DOHH2 (cell line): ENCODE results near the gene GGCT.

ENCODE experiments used
- H3F3A ChIP-seq: fragments of 200-600 bp; sonication (generic), shearing (Covaris generic); 2 replicates; pipeline ENCODE4 v1.6.0; 2016; ENCODE audit warnings: antibody characterized with exemption, mild to moderate bottlenecking; ENCODE audit not compliant: control insufficient read depth, insufficient read depth
- H3K27ac ChIP-seq: fragments of 200-600 bp; sonication (generic); 2 replicates; pipeline ENCODE4 v1.5.1; 2014; ENCODE audit warnings: low read depth, mild to moderate bottlenecking, low read length, moderate library complexity
- H3K27me3 ChIP-seq: fragments of 200-600 bp; sonication (generic); 2 replicates; pipeline ENCODE4 v1.6.1; 2014; ENCODE audit warnings: mild to moderate bottlenecking, low read length, mixed read lengths; ENCODE audit not compliant: control insufficient read depth
- H3K36me3 ChIP-seq: fragments of 200-600 bp; sonication (generic); 2 replicates; pipeline ENCODE4 v1.6.1; 2014; ENCODE audit warnings: mild to moderate bottlenecking, low read length, moderate library complexity, mixed read lengths; ENCODE audit not compliant: control insufficient read depth
- H3K4me1 ChIP-seq: fragments of 200-600 bp; sonication (generic); 2 replicates; pipeline ENCODE4 v1.6.1; 2014; ENCODE audit warnings: mild to moderate bottlenecking, low read length, mixed read lengths; ENCODE audit not compliant: control insufficient read depth
- H3K4me2 ChIP-seq: fragments of 200-600 bp; sonication (generic); 2 replicates; pipeline ENCODE4 v1.6.0; 2014; ENCODE audit warnings: mild to moderate bottlenecking, low read length, moderate library complexity
- H3K4me3 ChIP-seq: fragments of 200-600 bp; sonication (generic); 2 replicates; pipeline ENCODE4 v1.5.1; 2014; ENCODE audit warnings: mild to moderate bottlenecking, low read length, mixed read lengths
- H3K79me2 ChIP-seq: fragments of 200-600 bp; sonication (generic); 2 replicates; pipeline ENCODE4 v1.6.1; 2014; ENCODE audit warnings: mild to moderate bottlenecking, low read length, mixed read lengths; ENCODE audit not compliant: control insufficient read depth
- H3K9me2 ChIP-seq: fragments of 200-600 bp; sonication (generic); replicated peaks from 2 replicates; pipeline ENCODE4 v1.6.1; 2014; ENCODE audit warnings: mild to moderate bottlenecking, low read length, mixed read lengths; ENCODE audit not compliant: control insufficient read depth
- H3K9me3 ChIP-seq: fragments of 200-600 bp; sonication (generic); 2 replicates; pipeline ENCODE4 v1.6.1; 2014; ENCODE audit warnings: antibody characterized with exemption, low read length, mixed read lengths; ENCODE audit not compliant: control insufficient read depth, insufficient read depth
- H4K20me1 ChIP-seq: fragments of 200-600 bp; sonication (generic); 2 replicates; pipeline ENCODE4 v1.6.0; 2014; ENCODE audit warnings: low read depth, mild to moderate bottlenecking, antibody characterized with exemption, low read length, moderate library complexity; ENCODE audit not compliant: control insufficient read depth, insufficient read depth
- EZH2phosphoT487 ChIP-seq: fragments of 200-600 bp; sonication (generic); IDR thresholded peaks from 2 replicates; pipeline ENCODE4 v1.6.1; 2017; ENCODE audit warnings: borderline replicate concordance, mild to moderate bottlenecking, antibody characterized with exemption, low read length, moderate library complexity, mixed read lengths
- TF ChIP-seq, protein P1 (sequence below): fragments of 200-600 bp; sonication (generic); IDR thresholded peaks from one replicate; pipeline ENCODE4 v1.5.1; 2014; ENCODE audit warnings: antibody characterized with exemption, mild to moderate bottlenecking, low read depth, low read length; ENCODE audit not compliant: poor library complexity, severe bottlenecking

Gene GGCT

GRCh38 chr7:30474893-30475292 lies 29.7 kb downstream of the GGCT start:
- Histone ChIP-seq H3K9me3 (no peaks in the 10 kb centered on the region), H3K36me3 (no peaks in the 10 kb centered on the region), H3K4me3 (no peak overlapping the region), H4K20me1 (no peaks in the 10 kb centered on the region), H3K79me2 (no peaks in the 10 kb centered on the region), H3K27ac (no peak overlapping the region), H3K27me3 (0 out of 2 replicates have a peak, but pooled peaks cover 3% of the 10 kb centered on the region), H3K9me2 (no peaks in the 10 kb centered on the region), H3K4me1 (peaks cover 74% of the 10 kb centered on the region), H3F3A (no peaks in the 10 kb centered on the region), H3K4me2 (no peak overlapping the region)
- TF ChIP-seq, protein P1, sequence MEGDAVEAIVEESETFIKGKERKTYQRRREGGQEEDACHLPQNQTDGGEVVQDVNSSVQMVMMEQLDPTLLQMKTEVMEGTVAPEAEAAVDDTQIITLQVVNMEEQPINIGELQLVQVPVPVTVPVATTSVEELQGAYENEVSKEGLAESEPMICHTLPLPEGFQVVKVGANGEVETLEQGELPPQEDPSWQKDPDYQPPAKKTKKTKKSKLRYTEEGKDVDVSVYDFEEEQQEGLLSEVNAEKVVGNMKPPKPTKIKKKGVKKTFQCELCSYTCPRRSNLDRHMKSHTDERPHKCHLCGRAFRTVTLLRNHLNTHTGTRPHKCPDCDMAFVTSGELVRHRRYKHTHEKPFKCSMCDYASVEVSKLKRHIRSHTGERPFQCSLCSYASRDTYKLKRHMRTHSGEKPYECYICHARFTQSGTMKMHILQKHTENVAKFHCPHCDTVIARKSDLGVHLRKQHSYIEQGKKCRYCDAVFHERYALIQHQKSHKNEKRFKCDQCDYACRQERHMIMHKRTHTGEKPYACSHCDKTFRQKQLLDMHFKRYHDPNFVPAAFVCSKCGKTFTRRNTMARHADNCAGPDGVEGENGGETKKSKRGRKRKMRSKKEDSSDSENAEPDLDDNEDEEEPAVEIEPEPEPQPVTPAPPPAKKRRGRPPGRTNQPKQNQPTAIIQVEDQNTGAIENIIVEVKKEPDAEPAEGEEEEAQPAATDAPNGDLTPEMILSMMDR: no peak
- TF ChIP-seq EZH2phosphoT487: no peak

GRCh38 chr7:30474485-30474884 lies 30.1 kb downstream of the GGCT start:
- TF ChIP-seq EZH2phosphoT487: no peak
- TF ChIP-seq, protein P1: no peak
- peaks cover 74% of the 10 kb centered on the region for H3K4me1 ChIP-seq
- no peaks in the 10 kb centered on the region for H3K79me2 ChIP-seq

DNA sequence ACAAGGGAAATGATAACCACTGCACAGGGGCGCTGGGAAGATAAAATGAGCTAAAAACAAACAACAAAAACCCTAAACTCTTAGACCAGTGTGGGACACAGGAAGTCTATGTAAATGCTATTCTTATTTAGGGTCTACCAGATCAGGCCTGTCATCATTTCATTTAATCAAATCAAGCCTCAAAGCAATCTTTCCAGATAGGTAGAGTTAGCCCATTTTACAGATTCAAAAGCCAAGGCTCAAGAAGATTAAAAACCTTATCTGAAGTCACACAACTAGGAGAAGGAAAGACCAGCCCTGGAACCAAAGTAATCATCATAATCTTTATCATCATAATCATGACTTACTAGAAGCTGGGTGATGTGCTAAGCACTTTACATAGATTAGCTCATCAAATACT lies 30.7 kb downstream of the GGCT start:
- H3K4me3 ChIP-seq: peak overlapping the region; percentile 4
- no peaks in the 10 kb centered on the region for H3K9me2 ChIP-seq
- H3K4me1 ChIP-seq: peaks cover 68% of the 10 kb centered on the region
- 0 out of 2 replicates have a peak, but pooled peaks cover 3% of the 10 kb centered on the region for H3K27me3 ChIP-seq
- H3K27ac ChIP-seq: no peak overlapping the region
- H4K20me1 ChIP-seq: no peaks in the 10 kb centered on the region
- TF ChIP-seq, protein P1: no peak
- no peak for TF ChIP-seq EZH2phosphoT487
- H3K4me2 ChIP-seq: peak overlapping the region; percentile 29
- H3F3A ChIP-seq: no peaks in the 10 kb centered on the region
- no peaks in the 10 kb centered on the region for H3K9me3 ChIP-seq
- no peaks in the 10 kb centered on the region for H3K79me2 ChIP-seq
- H3K36me3 ChIP-seq: no peaks in the 10 kb centered on the region

More at GRCh38 chr7:30474485-30474884, 30.1 kb downstream of the GGCT start:
- Histone ChIP-seq H3K9me2 (no peaks in the 10 kb centered on the region), H3K9me3 (no peaks in the 10 kb centered on the region), H4K20me1 (no peaks in the 10 kb centered on the region), H3K4me2 (peak overlapping the region; percentile 29), H3K36me3 (no peaks in the 10 kb centered on the region), H3K4me3 (no peak overlapping the region; the same call in 1 of the 2 replicates), H3K27ac (no peak overlapping the region), H3K27me3 (0 out of 2 replicates have a peak, but pooled peaks cover 3% of the 10 kb centered on the region), H3F3A (no peaks in the 10 kb centered on the region)
